ENCODE measurements around the gene TSFM.
A peak's percentile ranks its signal among the peaks of the same experiment; 100 is the strongest.

- TF ChIP-seq CTCF (IDR thresholded peaks at IDR 0.05) (no peak), POLR2A (IDR thresholded peaks at IDR 0.05) (peak in 1 of 2 donors; percentile 21)
Observed at GRCh38 chr12:57837864-57838562, 55.4 kb downstream of the TSFM start.
